GM13976 (cell line): ENCODE measurements around the gene CUTC.
"Not testable (repeated sequence)": the region's sequence is repeated elsewhere in the genome, so short reads cannot be mapped to it uniquely, and the experiment has no call there.

Experiments
- DNase-seq: peaks from one replicate; pipeline ENCODE4 v3.0.0; 2012; ENCODE audit warnings: low spot score
- CTCF ChIP-seq: IDR thresholded peaks from 2 replicates; pipeline ENCODE4 v1.5.1; 2012; ENCODE audit warnings: borderline replicate concordance, mild to moderate bottlenecking; ENCODE audit not compliant: insufficient read depth; ENCODE audit errors: extremely low read depth, missing control alignments, control extremely low read depth
- in situ Hi-C: fragments of 300-500 bp; cut with MboI; formaldehyde crosslinking; loops from one replicate; pipeline ENCODE4 v1.12.0; 2022; ENCODE audit warnings: low sequenced_read_pairs, mixed read lengths, inconsistent platforms; ENCODE audit not compliant: unreplicated experiment

CUTC gene

GRCh38 chr10:99720387-99720786 lies 11.6 kb upstream of the CUTC start:
- in situ Hi-C loops = loop anchor here (25.0 kb wide), 1 partner anchor 283 kb away; the partner anchor contains the start of gene GOT1
- TF ChIP-seq CTCF = no peak
- DNase-seq = no peak

GRCh38 chr10:99730026-99730425 lies 2.0 kb upstream of the CUTC start:
- in situ Hi-C loops = no loop called here
- no peak for DNase-seq
- no peak for TF ChIP-seq CTCF

GRCh38 chr10:99731306-99732032 lies 565 bp upstream of the CUTC start:
- TF ChIP-seq CTCF = no peak
- in situ Hi-C loops = no loop called here
- no peak for DNase-seq

- no peak for DNase-seq
- no peak for TF ChIP-seq CTCF
- in situ Hi-C loops = no loop called here
Measured at GRCh38 chr10:99733366-99733765, 1.3 kb downstream of the CUTC start.

- in situ Hi-C loops, DNase-seq: not testable (repeated sequence)
Measured at GRCh38 chr10:99734111-99734510, 2.1 kb downstream of the CUTC start.

GRCh38 chr10:99740260-99740659 lies 8.2 kb downstream of the CUTC start:
- no peak for TF ChIP-seq CTCF
- no peak for DNase-seq
- in situ Hi-C loops = no loop called here

- in situ Hi-C loops = no loop called here
- no peak for TF ChIP-seq CTCF
- DNase-seq = no peak
Measured at GRCh38 chr10:99740933-99741559, 9.0 kb downstream of the CUTC start.
